Measurements from ENCODE around the gene ANO1.

ANO1 gene

GRCh38 chr11:70099578-70100279 lies 21.6 kb downstream of the ANO1 start:
- no peak for DNase-seq

- DNase-seq, result no peak
Measured at GRCh38 chr11:70100280-70100603, 22.1 kb downstream of the ANO1 start.

- no peak for DNase-seq
Measured at GRCh38 chr11:70100791-70101190, 22.7 kb downstream of the ANO1 start.

GRCh38 chr11:70103256-70103975 lies 25.3 kb downstream of the ANO1 start:
- DNase-seq, result no peak

- no peak for DNase-seq
Measured at GRCh38 chr11:70104419-70104818, 26.3 kb downstream of the ANO1 start.

- no peak for DNase-seq
Measured at GRCh38 chr11:70104961-70105360, 26.8 kb downstream of the ANO1 start.

GRCh38 chr11:70105369-70105754 lies 27.2 kb downstream of the ANO1 start:
- DNase-seq, result no peak

GRCh38 chr11:70105755-70106571 lies 27.8 kb downstream of the ANO1 start:
- no peak for DNase-seq

GRCh38 chr11:70106757-70107156 lies 28.6 kb downstream of the ANO1 start:
- DNase-seq, result no peak

- peak; percentile 6 for DNase-seq
Measured at GRCh38 chr11:70107191-70107590, 29.1 kb downstream of the ANO1 start.

GRCh38 chr11:70107756-70108155 lies 29.6 kb downstream of the ANO1 start:
- no peak for DNase-seq

- DNase-seq, result no peak
Measured at GRCh38 chr11:70108250-70108649, 30.1 kb downstream of the ANO1 start.

- no peak for DNase-seq
Measured at GRCh38 chr11:70109006-70109405, 30.9 kb downstream of the ANO1 start.

GRCh38 chr11:70109903-70110302 lies 31.8 kb downstream of the ANO1 start:
- no peak for DNase-seq

GRCh38 chr11:70110538-70111055 lies 32.5 kb downstream of the ANO1 start:
- no peak for DNase-seq

- DNase-seq, result peak; percentile 28
Measured at GRCh38 chr11:70111269-70112016, 33.3 kb downstream of the ANO1 start.

- no peak for DNase-seq
Measured at GRCh38 chr11:70112017-70112434, 33.9 kb downstream of the ANO1 start.

- no peak for DNase-seq
Measured at GRCh38 chr11:70113801-70114200, 35.7 kb downstream of the ANO1 start.

- no peak for DNase-seq
Measured at GRCh38 chr11:70115778-70116177, 37.7 kb downstream of the ANO1 start.

GRCh38 chr11:70116386-70117065 lies 38.4 kb downstream of the ANO1 start:
- DNase-seq, result peak; percentile 24

- no peak for DNase-seq
Measured at GRCh38 chr11:70117567-70118145, 39.5 kb downstream of the ANO1 start.

GRCh38 chr11:70118642-70119041 lies 40.5 kb downstream of the ANO1 start:
- no peak for DNase-seq

All from NCI-H345 (cell line).